Cardiac muscle cell (in vitro differentiated cells and primary cell): ENCODE measurements around the gene PIP5K1C. TPM values are rescaled to one million over a fixed set of nuclear protein-coding genes. Genes with fewer than 3 reads are reported as not detected.

Experiments used
- DNase-seq, 2 donors: peaks; one replicate each; pipeline versions ENCODE4 v3.0.0 to v3.0.0-alpha.2; 2010 to 2017; ENCODE audit warnings: low read depth in 1 of 2, low spot score in 1 of 2
- H3K27ac ChIP-seq: fragments of 200-600 bp; sonication (generic); 2 replicates; pipeline ENCODE4 v1.5.1; 2016
- H3K27me3 ChIP-seq: fragments of 200-600 bp; sonication (generic); 2 replicates; pipeline ENCODE4 v1.6.0; 2016; ENCODE audit warnings: control low read depth
- H3K36me3 ChIP-seq: fragments of 200-600 bp; sonication (generic); 2 replicates; pipeline ENCODE4 v1.5.1; 2016; ENCODE audit warnings: control low read depth
- H3K4me1 ChIP-seq: fragments of 200-600 bp; sonication (generic); 2 replicates; pipeline ENCODE4 v1.8.1; 2017; ENCODE audit warnings: low read depth, mild to moderate bottlenecking, mixed run types
- H3K4me3 ChIP-seq: fragments of 200-600 bp; sonication (generic); 2 replicates; pipeline ENCODE4 v1.5.1; 2016; ENCODE audit warnings: mild to moderate bottlenecking
- H3K9me3 ChIP-seq: fragments of 200-600 bp; sonication (generic); 2 replicates; pipeline ENCODE4 v1.5.1; 2017; ENCODE audit warnings: low read depth, mild to moderate bottlenecking, control low read depth
- polyA plus RNA-seq: library from polyadenylated mRNA; unstranded; fragments of >200 nt; fragmentation: Nextera tagmentation; extraction: Ambion mirVana; gene quantifications from 2 replicates; pipeline ENCODE4 v1.2.1, GENCODE V29; 2016
- total RNA-seq: library from RNA; depleted of rRNA; stranded (reverse); fragments of >200 nt; gene quantifications from 2 replicates; pipeline ENCODE4 v1.2.3, GENCODE V29; 2016
- TF ChIP-seq, protein P1 (sequence below): IDR thresholded peaks from 2 replicates; pipeline ENCODE4 v1.5.1; 2012; ENCODE audit warnings: low read depth, mild to moderate bottlenecking, low read length

PIP5K1C gene
- total and polyA plus RNA-seq, 2 experiments from 2014 or later: 21.0 to 28.4 TPM

DNA sequence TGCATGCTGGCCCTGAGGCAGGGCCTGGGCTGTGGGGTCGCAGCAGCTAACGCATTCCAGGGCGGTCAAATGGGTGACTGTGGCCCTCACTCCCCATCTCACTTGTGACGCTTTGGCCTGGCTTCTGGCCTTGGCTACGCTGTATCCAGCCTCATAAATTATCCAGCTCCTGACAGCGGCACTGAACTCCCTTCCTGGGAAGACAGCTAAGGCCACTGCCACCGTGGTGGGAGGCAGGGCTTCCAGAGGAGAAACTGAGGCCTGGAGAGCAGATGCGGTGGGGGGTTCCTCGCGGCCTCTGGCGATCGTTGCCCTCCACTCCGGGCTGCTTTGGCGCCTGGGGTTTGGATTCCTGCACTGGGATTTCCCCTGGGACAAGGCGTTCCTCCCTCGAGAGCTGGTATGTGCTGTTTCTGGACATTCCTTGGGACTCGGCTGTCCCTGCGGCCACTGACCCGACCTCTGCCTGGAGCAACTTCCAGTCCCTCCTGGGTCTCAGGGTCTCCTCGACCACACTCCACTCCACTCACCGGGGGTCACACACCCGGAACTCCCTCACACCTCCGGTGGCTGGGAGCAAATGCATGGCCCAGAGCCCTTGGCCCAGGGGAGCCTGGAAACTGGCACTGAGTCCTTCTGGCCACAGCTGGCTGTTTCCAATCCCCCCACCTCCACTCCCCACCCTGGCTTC is 97.0 kb downstream of the PIP5K1C start:
- H3K9me3 ChIP-seq: no peaks in the 10 kb centered on the region
- H3K27ac ChIP-seq: no peak overlapping the region
- peaks cover 5% of the 10 kb centered on the region for H3K4me1 ChIP-seq
- H3K36me3 ChIP-seq: no peaks in the 10 kb centered on the region
- no peak overlapping the region for H3K4me3 ChIP-seq
- H3K27me3 ChIP-seq: peaks cover 16% of the 10 kb centered on the region
- TF ChIP-seq, protein P1, sequence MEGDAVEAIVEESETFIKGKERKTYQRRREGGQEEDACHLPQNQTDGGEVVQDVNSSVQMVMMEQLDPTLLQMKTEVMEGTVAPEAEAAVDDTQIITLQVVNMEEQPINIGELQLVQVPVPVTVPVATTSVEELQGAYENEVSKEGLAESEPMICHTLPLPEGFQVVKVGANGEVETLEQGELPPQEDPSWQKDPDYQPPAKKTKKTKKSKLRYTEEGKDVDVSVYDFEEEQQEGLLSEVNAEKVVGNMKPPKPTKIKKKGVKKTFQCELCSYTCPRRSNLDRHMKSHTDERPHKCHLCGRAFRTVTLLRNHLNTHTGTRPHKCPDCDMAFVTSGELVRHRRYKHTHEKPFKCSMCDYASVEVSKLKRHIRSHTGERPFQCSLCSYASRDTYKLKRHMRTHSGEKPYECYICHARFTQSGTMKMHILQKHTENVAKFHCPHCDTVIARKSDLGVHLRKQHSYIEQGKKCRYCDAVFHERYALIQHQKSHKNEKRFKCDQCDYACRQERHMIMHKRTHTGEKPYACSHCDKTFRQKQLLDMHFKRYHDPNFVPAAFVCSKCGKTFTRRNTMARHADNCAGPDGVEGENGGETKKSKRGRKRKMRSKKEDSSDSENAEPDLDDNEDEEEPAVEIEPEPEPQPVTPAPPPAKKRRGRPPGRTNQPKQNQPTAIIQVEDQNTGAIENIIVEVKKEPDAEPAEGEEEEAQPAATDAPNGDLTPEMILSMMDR: no peak
- no peak for DNase-seq

DNA sequence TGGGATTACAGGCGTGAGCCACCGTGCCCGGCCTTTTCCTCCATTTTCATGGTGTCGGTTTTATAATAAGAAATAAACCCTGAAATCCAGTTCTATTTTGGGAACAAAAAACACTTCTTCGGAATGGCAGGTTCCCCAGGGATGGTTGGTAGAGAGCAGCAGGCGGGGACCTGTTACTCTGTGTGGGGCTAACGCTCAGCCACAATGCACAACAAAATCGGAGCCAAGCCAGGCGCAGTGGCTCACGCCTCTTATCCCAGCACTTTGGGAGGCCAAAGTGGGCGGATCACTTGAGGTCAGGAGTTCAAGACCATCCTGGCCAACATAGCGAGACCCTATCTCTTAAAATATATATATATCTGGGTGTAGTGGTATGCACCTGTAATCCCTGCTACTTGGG is 99.2 kb downstream of the PIP5K1C start:
- H3K4me1 ChIP-seq: no peaks in the 10 kb centered on the region
- no peak for DNase-seq
- H3K27ac ChIP-seq: no peak overlapping the region

DNA sequence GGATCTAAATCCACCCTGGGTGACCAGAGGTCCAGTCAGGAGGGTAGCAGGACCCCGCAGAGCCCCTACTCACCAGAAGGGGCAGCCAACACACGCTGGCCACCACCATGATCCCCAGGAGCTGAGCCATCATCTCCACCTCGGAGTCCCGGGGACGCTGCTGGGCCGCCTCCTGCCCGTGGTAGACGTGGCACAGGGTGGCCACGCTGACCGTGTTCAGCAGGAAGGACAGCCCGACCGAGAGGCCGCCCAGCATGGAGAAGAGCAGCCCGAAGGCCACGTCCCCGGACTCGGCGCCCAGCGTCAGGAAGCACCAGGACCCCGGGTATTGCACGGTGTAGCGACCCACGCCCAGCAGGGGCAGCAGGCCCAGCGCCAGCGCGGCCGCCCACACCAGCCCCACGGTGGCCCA is 100.5 kb downstream of the PIP5K1C start:
- Histone ChIP-seq H3K36me3 (no peaks in the 10 kb centered on the region), H3K27me3 (no peaks in the 10 kb centered on the region), H3K4me1 (no peaks in the 10 kb centered on the region), H3K27ac (no peak overlapping the region), H3K4me3 (no peak overlapping the region), H3K9me3 (no peaks in the 10 kb centered on the region)
- TF ChIP-seq, protein P1: peak; percentile 24
- DNase-seq: no peak

More for the DNA sequence above, 99.2 kb downstream of the PIP5K1C start:
- H3K4me3 ChIP-seq: no peak overlapping the region
- no peaks in the 10 kb centered on the region for H3K36me3 ChIP-seq
- peaks cover 8% of the 10 kb centered on the region for H3K27me3 ChIP-seq
- no peaks in the 10 kb centered on the region for H3K9me3 ChIP-seq
- TF ChIP-seq, protein P1: no peak

DNA sequence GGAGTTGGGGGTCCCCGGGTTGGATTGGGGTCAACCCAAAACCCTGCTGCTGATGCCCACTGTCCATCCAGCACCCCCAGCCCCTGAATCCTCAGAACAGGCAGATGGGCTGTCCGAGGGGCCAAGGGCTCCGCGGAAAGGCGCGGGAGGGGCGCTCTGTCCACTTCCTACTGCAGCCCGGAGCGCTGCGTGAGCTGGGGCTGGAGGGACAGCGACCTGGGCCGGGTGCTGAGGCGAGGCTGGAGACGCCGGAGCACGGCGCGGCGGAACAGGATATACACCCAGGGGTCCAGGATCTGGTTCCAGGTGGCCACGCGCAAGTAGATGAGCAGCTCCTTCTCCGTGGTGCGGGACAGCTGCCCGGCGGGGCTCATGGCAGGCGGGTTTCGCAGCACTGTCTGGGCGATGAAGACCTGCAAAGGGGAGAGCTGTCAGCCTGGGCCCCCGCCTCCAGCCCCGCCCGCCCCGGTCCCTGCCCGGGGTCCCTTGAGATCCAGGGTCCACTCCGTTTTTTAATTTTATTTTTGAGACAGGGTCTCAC is 104.7 kb downstream of the PIP5K1C start:
- H3K9me3 ChIP-seq: no peaks in the 10 kb centered on the region
- H3K4me1 ChIP-seq: no peaks in the 10 kb centered on the region
- H3K36me3 ChIP-seq: no peaks in the 10 kb centered on the region
- peaks cover 9% of the 10 kb centered on the region for H3K27me3 ChIP-seq
- no peak overlapping the region for H3K27ac ChIP-seq
- TF ChIP-seq, protein P1: no peak
- no peak overlapping the region for H3K4me3 ChIP-seq
- no peak for DNase-seq

DNA sequence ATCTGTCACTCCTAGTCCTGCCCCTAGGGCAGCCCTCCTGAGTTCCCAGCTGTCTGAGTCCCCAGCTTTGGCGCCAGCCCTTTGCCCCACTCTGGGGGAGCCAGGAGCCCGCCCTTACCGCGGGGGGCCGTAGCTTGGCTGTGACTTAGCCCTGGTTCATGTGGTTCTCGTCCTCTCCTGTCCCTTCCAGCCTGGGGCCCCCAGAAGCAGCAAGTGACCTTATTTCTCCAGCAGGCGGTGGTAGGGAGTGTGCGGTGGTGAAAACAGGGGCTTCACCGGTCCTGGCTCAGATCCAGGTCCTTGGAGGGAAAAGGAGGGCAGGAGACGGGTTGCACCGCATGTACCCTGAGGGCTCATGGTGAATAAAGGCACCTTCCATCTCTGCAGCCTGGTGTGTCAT is 107.1 kb downstream of the PIP5K1C start:
- peaks cover 9% of the 10 kb centered on the region for H3K27me3 ChIP-seq
- no peak overlapping the region for H3K4me3 ChIP-seq
- TF ChIP-seq, protein P1: no peak
- no peak overlapping the region for H3K27ac ChIP-seq
- no peaks in the 10 kb centered on the region for H3K9me3 ChIP-seq
- no peak for DNase-seq
- H3K36me3 ChIP-seq: no peaks in the 10 kb centered on the region
- no peaks in the 10 kb centered on the region for H3K4me1 ChIP-seq
